IPS DF 4.7 (cell line): ENCODE measurements around the gene GSC2.

Source experiments
- DNase-seq: peaks from one replicate; pipeline ENCODE4 v3.0.0-alpha.2; 2013; ENCODE audit warnings: low spot score; ENCODE audit errors: extremely low read depth

Gene GSC2

GRCh38 chr22:19149991-19150390, at the start of gene GSC2:
Gene GSC2, minus strand, starts transcription at chr22:19150292. Its CDS starts 9 bp downstream, at chr22:19150283.
- no peak for DNase-seq

- DNase-seq, result no peak
Measured at GRCh38 chr22:19199479-19199878, 49.4 kb upstream of the GSC2 start.

GRCh38 chr22:19197997-19198865, 48.1 kb upstream of the GSC2 start:
- DNase-seq, result no peak

- no peak for DNase-seq
Measured at GRCh38 chr22:19196841-19197612, 46.9 kb upstream of the GSC2 start.

- no peak for DNase-seq
Measured at GRCh38 chr22:19195796-19196731, 46.0 kb upstream of the GSC2 start.

GRCh38 chr22:19194766-19195536, 44.9 kb upstream of the GSC2 start:
- DNase-seq, result no peak

GRCh38 chr22:19193879-19194278, 43.8 kb upstream of the GSC2 start:
- no peak for DNase-seq

- no peak for DNase-seq
Measured at GRCh38 chr22:19187716-19188563, 37.8 kb upstream of the GSC2 start.

GRCh38 chr22:19184276-19184997, 34.3 kb upstream of the GSC2 start:
- DNase-seq, result no peak

- no peak for DNase-seq
Measured at GRCh38 chr22:19183216-19183615, 33.1 kb upstream of the GSC2 start.

- DNase-seq, result no peak
Measured at GRCh38 chr22:19182472-19183157, 32.5 kb upstream of the GSC2 start.

GRCh38 chr22:19181786-19182471, 31.8 kb upstream of the GSC2 start:
- DNase-seq, result no peak

- DNase-seq, result no peak
Measured at GRCh38 chr22:19180740-19181410, 30.8 kb upstream of the GSC2 start.

GRCh38 chr22:19180234-19180633, 30.1 kb upstream of the GSC2 start:
- no peak for DNase-seq

GRCh38 chr22:19179497-19180048, 29.5 kb upstream of the GSC2 start:
- no peak for DNase-seq

- no peak for DNase-seq
Measured at GRCh38 chr22:19178657-19179496, 28.8 kb upstream of the GSC2 start, which contains the start of gene SLC25A1. Gene SLC25A1, minus strand, starts transcription at chr22:19178736. Its CDS starts 63 bp downstream, at chr22:19178673.
